OCI-LY1 (cell line): Measurements from ENCODE around the gene ZDHHC11B.

Experiments used
- EZH2 ChIP-seq: fragments of 200-600 bp; sonication (generic), shearing (Covaris generic); IDR thresholded peaks from 2 replicates; pipeline ENCODE4 v1.8.0; 2017; ENCODE audit warnings: borderline replicate concordance, mixed run types, mild to moderate bottlenecking, antibody characterized with exemption, low read length, moderate library complexity, mixed read lengths
- TF ChIP-seq, protein P1 (sequence below): fragments of 200-600 bp; sonication (generic), shearing (Covaris generic); IDR thresholded peaks from 2 replicates; pipeline ENCODE4 v1.5.1; 2017; ENCODE audit warnings: mild to moderate bottlenecking, antibody characterized with exemption, low read length, moderate library complexity, mixed read lengths

DNA sequence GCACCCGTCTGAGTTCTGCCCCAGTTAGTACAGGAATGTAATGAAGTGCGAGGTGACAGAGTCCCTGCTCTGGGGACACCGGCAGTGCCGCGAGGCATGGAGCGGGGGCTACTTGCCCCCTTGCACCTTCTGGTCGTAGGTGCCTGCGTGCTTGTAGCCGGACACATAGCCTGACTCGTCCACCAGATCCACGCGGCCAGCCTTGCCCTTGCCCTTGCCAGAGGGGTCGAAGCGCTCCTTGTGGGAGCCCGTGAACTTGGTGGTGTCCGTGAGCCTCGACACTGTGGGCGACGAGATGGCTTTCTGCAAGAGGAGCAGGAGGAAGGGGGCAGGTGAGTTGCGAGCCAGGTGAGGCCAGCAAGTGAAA, 119.6 kb downstream of the ZDHHC11B start:
- TF ChIP-seq, protein P1, sequence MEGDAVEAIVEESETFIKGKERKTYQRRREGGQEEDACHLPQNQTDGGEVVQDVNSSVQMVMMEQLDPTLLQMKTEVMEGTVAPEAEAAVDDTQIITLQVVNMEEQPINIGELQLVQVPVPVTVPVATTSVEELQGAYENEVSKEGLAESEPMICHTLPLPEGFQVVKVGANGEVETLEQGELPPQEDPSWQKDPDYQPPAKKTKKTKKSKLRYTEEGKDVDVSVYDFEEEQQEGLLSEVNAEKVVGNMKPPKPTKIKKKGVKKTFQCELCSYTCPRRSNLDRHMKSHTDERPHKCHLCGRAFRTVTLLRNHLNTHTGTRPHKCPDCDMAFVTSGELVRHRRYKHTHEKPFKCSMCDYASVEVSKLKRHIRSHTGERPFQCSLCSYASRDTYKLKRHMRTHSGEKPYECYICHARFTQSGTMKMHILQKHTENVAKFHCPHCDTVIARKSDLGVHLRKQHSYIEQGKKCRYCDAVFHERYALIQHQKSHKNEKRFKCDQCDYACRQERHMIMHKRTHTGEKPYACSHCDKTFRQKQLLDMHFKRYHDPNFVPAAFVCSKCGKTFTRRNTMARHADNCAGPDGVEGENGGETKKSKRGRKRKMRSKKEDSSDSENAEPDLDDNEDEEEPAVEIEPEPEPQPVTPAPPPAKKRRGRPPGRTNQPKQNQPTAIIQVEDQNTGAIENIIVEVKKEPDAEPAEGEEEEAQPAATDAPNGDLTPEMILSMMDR, result no peak
- TF ChIP-seq EZH2, result no peak
